Subcutaneous abdominal adipose tissue (tissue), 5 donors: ENCODE results near the gene TARP.
"Not testable (repeated sequence)": the region's sequence is repeated elsewhere in the genome, so short reads cannot be mapped to it uniquely, and the experiment has no call there.

Source experiments
- H3K27ac ChIP-seq: one replicate; pipeline ENCODE4 v1.7.0; 2013; ENCODE audit warnings: low read depth, mild to moderate bottlenecking, inconsistent platforms, low read length, moderate library complexity
- H3K27me3 ChIP-seq, 5 donors: one replicate each; pipeline ENCODE4 v1.7.0; 2013; ENCODE audit warnings: low read length in 5 of 5, inconsistent platforms in 1 of 5; ENCODE audit not compliant: control insufficient read depth in 5 of 5, insufficient read depth in 4 of 5
- H3K36me3 ChIP-seq, 5 donors: one replicate each; pipeline ENCODE4 v1.7.0; 2013; ENCODE audit warnings: low read length in 5 of 5; ENCODE audit not compliant: control insufficient read depth in 5 of 5, insufficient read depth in 5 of 5
- H3K4me1 ChIP-seq, 5 donors: one replicate each; pipeline ENCODE4 v1.7.0; 2013; ENCODE audit warnings: low read length in 5 of 5, mild to moderate bottlenecking in 3 of 5, moderate library complexity in 1 of 5; ENCODE audit not compliant: control insufficient read depth in 5 of 5, insufficient read depth in 5 of 5
- H3K4me3 ChIP-seq, 5 donors: one replicate each; pipeline ENCODE4 v1.7.0; 2013; ENCODE audit warnings: low read length in 5 of 5, low read depth in 1 of 5
- H3K9ac ChIP-seq, 5 donors: one replicate each; pipeline ENCODE4 v1.7.0; 2013; ENCODE audit warnings: low read length in 5 of 5, mild to moderate bottlenecking in 4 of 5, moderate library complexity in 3 of 5
- H3K9me3 ChIP-seq, 5 donors: one replicate each; pipeline ENCODE4 v1.7.0; 2013; ENCODE audit warnings: low read length in 5 of 5; ENCODE audit not compliant: control insufficient read depth in 5 of 5
- donor health status: healthy.
- donor health status: healthy.
- donor health status: healthy.
- donor health status: healthy.
- donor health status: healthy.

TARP gene

DNA sequence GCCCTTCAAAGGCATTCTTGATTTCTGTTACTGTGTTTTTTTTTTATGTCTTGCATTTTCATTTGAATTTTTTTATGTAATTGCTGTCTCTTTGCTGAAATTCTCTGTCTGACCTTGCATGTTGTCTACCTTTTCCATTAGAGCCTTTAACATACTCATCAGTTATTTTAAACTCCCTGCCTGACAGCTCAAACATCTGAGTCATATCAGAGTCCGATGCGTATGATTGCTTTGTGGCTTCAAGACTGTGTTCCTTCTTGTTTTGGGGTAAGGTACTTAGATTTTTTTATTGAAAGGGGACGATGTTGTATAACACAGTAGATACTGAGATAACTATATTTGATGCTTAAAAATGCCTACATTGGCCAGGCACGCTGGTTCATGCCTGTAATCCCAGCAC lies 9.7 kb upstream of the TARP start:
- Histone ChIP-seq H3K4me3 (no peak overlapping the region), H3K9ac (no peak overlapping the region), H3K27me3 (no peaks in the 10 kb centered on the region), H3K27ac (no peak overlapping the region), H3K36me3 (no peaks in the 10 kb centered on the region), H3K9me3 (no peaks in the 10 kb centered on the region), H3K4me1 (peaks cover 0 to 27% (median 0%) of the 10 kb centered on the region in 5 donors)

DNA sequence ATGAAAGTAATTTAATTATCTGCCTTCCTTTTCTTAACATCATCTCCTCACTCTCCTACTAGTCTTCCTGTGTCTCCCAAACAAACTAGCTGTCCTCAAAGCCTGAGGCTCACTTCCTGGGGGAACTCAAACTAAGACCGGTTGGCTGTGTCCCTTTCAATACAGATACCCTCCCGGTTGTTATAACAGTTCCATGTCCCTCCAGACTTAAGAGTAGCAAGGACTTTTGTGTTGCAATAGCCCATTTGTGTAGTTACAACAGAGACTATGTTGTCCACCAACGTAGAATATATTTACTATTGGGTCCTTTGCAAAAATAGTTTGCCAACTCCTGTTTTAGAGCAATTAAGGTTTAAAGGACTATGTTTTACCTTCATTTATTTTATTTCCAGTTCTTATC lies 8.6 kb upstream of the TARP start:
- no peak overlapping the region for H3K4me3 ChIP-seq
- H3K27me3 ChIP-seq = no peaks in the 10 kb centered on the region
- H3K36me3 ChIP-seq = no peaks in the 10 kb centered on the region
- H3K9ac ChIP-seq = no peak overlapping the region
- peaks cover 0 to 27% (median 0%) of the 10 kb centered on the region in 5 donors for H3K4me1 ChIP-seq
- no peak overlapping the region for H3K27ac ChIP-seq
- no peaks in the 10 kb centered on the region for H3K9me3 ChIP-seq

DNA sequence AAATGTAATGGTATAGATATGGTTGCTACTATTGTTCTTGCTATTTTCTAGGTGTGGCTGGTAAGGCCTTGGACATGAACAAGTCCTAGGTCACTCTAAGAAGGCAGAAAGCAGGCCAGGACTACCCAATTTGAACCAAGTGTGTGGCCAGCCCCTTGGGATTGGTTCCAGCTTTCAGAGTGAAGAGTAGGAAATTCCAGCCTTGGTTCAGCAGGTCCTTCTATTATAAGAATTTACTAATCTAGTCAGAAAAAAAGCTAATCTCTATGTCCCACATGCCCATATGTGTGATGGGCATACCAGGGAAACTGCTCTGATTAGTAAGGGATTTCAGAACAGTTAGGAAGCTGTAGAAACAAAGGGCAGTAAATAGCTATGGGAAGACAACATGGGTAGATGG lies 7.8 kb upstream of the TARP start:
- Histone ChIP-seq H3K4me3 (no peak overlapping the region), H3K9me3 (no peaks in the 10 kb centered on the region), H3K27me3 (no peaks in the 10 kb centered on the region), H3K36me3 (no peaks in the 10 kb centered on the region), H3K9ac (no peak overlapping the region), H3K27ac (no peak overlapping the region), H3K4me1 (peaks cover 0 to 27% (median 0%) of the 10 kb centered on the region in 5 donors)

DNA sequence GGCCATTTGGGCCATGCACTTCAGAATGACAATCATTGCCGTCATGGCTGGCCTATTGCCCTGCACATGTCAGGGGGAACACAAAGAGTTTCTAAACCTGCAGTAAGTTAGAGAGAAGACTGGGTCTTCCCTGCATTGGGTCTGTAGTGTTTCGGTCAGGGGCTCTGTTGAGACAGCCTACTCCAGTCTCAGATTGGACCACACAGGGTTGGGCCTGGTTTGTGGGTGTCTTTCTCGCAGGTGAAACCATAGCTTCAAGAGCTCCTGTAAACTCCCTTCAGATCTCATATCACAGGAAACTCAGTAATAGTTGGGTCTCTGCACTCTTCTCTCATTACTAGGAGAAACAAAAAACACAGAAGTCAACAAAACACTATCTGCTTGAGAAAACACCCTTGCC lies 7.3 kb upstream of the TARP start:
- Histone ChIP-seq H3K4me3 (no peak overlapping the region), H3K4me1 (peaks cover 0 to 27% (median 0%) of the 10 kb centered on the region in 5 donors), H3K27me3 (no peaks in the 10 kb centered on the region), H3K9ac (no peak overlapping the region), H3K9me3 (no peaks in the 10 kb centered on the region), H3K27ac (no peak overlapping the region), H3K36me3 (no peaks in the 10 kb centered on the region)

DNA sequence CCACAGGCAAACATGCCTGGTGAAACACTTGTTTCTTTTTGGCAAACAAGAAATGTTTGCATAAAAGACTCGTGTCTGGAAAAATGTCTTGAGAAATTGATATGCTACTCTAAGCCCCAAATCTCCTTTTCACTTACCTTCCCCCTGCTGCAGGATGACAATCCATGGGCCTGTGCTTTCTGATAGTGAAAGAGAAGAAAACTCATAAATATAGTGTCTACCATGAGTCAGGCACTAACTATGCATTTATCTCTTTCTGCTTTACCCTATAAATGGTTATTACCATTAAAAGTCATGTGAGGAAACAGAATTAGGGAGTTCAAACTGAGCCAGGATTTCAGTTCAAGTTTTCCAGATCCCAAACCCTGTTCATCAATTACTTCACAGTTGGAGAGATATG lies 6.6 kb upstream of the TARP start:
- Histone ChIP-seq H3K4me3 (no peak overlapping the region), H3K27me3 (no peaks in the 10 kb centered on the region), H3K27ac (no peak overlapping the region), H3K36me3 (no peaks in the 10 kb centered on the region), H3K9me3 (no peaks in the 10 kb centered on the region), H3K4me1 (peaks cover 0 to 27% (median 0%) of the 10 kb centered on the region in 5 donors), H3K9ac (no peak overlapping the region)

DNA sequence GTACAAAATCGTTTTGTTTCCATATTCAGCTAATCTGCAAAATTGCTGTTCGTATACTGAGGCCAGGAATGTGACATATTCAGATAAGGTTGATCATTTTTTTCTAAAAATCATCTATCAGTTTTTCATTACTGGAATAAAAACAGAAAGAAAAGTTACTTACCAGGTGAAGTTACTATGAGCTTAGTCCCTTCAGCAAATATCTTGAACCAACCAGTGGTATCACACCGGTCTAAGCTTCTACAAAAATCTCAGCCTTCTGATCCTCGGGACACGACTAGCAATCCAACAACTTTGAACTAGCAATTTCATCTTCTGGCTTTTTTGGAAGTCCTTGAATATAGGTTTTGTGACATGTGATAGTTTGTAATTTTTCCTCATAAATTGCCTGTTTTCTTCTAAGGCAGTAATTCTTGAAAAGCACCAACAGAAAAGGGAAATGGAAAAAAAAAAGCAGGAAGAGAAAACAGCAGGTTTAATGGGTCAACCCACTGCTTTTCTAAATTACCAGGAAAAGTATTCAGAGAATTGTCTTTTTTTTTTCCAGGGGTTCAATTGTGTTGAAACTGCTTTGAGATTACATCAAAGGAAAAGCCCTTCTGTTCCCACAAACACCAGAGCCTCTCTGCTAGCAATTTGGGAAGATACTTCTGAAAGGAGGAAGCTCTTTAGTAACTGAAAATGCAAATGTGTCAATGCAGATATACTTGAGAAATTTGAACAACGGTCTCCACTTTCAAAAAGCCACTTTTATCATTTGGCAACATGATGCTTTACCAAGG lies 2.9 kb upstream of the TARP start:
- Histone ChIP-seq H3K36me3 (no peaks in the 10 kb centered on the region), H3K9me3 (no peaks in the 10 kb centered on the region), H3K4me1 (peaks cover 0 to 10% (median 0%) of the 10 kb centered on the region in 5 donors), H3K27ac (no peak overlapping the region), H3K4me3 (no peak overlapping the region), H3K9ac (no peak overlapping the region), H3K27me3 (no peaks in the 10 kb centered on the region)

DNA sequence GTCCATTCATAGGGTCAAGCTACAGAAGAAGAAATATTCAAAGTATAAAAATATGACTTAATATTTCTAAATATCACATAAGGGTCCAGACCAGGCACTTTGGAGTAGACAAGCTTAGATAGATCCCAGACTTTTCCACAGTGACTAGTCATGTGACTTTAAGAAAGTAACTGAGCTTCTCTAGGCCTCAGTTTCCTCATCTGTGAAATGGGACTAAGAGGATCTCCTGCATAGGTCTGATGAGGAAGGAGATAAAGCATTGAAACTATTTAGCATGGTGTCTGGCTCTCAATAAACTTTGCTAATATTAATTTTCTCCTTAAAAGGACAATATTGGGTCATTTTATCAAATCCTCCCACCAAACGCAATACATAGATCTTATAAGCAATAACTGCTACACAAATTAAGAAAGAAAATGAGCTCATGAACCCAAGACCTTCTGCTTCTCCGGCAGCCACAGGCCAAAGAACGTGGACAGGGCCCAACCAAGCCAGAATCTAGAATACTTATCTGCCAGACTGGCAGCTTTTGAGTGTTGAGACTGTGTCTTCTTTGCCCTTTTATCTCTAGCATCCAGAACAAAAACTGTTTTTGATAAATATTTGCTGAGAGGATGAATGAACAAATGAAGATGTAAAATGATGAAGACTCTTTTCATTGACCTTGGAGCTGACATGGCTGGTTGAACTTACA lies 1.6 kb upstream of the TARP start:
- Histone ChIP-seq H3K4me3 (no peak overlapping the region), H3K4me1 (peaks cover 0 to 5% (median 0%) of the 10 kb centered on the region in 5 donors), H3K9ac (no peak overlapping the region), H3K27me3 (no peaks in the 10 kb centered on the region), H3K27ac (no peak overlapping the region), H3K36me3 (no peaks in the 10 kb centered on the region), H3K9me3 (no peaks in the 10 kb centered on the region)

DNA sequence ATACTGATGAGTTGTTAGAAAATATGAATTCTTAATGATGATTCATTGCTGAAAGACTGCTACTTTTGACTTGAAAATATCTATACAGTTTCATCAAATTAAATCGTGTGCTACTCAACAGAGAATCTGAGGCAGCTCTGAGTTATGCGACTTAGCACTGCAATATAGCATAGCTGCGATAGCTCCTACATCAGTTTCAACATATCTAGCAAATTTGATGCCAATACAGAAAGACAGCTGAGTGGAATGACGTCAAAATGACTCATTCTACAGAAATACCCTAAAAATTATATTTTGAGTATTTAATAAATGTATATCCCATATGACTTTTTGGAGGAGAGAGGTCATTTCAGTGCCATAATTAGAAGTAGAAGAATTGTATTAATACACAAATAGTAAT lies 1.1 kb upstream of the TARP start:
- no peaks in the 10 kb centered on the region for H3K4me1 ChIP-seq
- H3K9ac ChIP-seq = no peak overlapping the region
- no peaks in the 10 kb centered on the region for H3K36me3 ChIP-seq
- no peaks in the 10 kb centered on the region for H3K27me3 ChIP-seq
- H3K9me3 ChIP-seq = no peaks in the 10 kb centered on the region
- H3K27ac ChIP-seq = no peak overlapping the region
- no peak overlapping the region for H3K4me3 ChIP-seq

DNA sequence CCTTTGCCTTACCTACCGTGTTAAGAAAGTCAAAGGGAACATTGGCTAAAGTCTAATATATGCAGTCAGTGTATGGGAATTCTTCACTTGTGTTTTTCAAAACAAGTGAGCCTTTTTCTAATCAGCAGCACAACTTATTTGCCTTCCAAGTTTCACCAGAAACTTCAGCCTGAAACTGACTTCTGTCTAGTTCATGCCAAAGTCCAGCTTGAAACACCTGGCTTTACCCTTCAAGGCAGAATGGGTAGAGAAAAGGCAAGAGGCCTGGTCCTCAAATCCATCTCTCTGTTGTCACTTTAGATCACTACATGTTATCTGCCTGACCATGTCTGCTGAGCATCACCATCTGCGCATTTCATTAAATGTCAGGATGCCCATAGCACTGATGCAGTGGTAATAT lies 3.0 kb downstream of the TARP start:
- H3K36me3 ChIP-seq, H3K4me1 ChIP-seq, H3K27me3 ChIP-seq, H3K4me3 ChIP-seq, H3K9me3 ChIP-seq, H3K27ac ChIP-seq, H3K9ac ChIP-seq: not testable (repeated sequence)

DNA sequence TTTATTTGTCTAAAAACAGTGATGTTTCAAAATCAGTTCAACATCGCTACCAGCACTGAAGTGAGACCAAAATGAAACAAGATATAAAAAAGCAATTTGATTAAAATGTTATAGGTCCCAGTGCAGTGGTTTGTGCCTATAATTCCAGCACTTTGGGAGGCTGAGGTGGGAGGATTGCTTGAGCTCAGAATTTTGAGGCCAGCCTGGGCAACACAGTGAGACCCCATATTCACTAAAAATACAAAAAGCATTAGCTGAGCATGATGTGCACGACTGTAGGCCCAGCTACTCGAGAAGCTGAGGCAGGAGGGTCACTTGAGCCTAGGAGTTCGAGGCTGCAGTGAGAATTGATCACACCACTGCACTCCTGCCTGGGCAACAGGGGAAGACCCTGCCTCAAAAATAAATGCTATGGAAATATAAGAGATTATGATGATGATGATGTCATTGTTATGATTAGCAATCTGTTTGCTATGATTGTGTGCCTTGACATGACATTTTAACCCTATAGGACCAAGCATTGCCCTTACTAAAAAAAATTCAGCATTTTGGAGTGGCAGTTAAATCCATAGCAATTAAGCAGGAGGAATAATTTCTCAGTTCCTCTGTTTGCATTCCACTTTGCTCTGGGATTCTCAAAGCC lies 3.6 kb downstream of the TARP start:
- not testable (repeated sequence) for H3K27me3 ChIP-seq, H3K9me3 ChIP-seq, H3K4me3 ChIP-seq, H3K9ac ChIP-seq, H3K4me1 ChIP-seq, H3K27ac ChIP-seq, H3K36me3 ChIP-seq
